Activated effector memory CD4-positive, alpha-beta T cell treated with anti-CD3 and anti-CD28 coated beads, Interleukin-2, amount 50 U/mL, for 16 hours (primary cell): ENCODE results near the gene SHISAL2A.

Source experiments
- DNase-seq: peaks from one replicate; pipeline ENCODE4 v3.0.0-alpha.2; 2020

The SHISAL2A gene

DNA sequence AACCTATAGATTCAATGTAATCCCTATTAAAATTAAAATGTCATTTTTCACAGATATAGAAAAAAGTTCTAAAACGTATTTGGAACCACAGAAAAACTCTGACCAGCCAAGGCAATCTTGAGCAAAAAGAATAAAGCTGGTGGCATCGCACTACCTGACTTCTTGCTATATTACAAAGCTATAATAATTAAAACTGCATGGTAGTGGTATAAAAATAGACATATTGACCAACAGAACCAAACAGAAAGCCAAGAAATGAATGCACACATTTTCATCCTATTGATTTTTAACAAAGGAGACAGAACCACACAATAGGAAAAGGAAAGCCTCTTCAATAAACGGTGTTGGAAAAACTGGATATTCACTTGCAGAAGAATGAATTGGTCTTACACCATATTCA, 9.2 kb upstream of the SHISAL2A start:
- DNase-seq = no peak

DNA sequence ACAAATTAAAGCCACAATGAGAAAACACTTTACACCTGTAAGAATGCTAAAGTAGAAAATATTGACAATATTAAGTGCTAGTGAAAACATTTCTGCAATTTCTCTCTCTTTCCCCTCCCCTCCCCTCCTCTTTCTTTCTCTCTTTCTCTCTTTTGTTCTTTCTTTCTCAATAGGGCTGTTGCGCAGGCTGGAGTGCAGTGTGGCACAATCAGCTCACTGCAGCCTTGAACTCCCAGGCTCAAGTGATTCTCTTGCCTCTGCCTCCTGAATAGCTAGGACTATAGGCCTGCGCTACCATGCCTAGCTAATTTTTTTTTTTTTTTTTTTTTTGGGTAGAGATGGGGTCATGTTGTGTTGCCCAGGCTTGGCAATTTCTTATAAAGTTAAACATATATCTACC, 5.9 kb upstream of the SHISAL2A start:
- DNase-seq = no peak

DNA sequence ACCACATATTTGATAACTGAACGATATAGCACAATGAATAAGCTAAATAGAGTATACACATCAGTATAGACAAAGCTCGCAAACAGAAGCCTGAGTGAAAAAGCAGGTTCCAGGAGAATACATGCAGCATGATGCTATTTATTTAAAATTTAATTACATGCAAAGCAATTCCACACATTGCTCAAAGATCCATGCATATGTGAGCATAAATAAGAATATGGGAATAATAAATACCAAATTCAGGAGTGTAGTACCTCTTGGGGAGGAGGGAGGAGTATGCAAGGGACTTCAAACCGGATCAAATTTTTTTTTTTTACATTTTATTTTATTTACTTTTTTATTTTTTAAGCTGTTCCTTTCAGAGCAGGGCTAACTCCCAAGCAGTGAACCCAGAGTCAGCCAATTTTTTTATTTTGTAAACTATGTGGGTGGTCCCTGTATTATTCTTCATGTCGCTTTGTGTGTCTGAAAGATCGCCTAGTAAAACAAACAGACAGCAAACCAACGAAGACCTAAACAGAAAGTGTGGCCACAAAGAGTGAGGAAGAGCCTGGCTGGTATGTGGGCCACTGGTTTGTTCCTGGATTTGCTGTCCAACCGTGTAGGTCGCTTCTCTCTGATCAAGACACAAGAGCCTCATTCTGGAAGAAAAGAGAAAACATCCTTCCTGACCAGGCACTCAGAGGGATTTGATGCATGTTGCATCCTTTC, 4.2 kb upstream of the SHISAL2A start:
- no peak for DNase-seq

DNA sequence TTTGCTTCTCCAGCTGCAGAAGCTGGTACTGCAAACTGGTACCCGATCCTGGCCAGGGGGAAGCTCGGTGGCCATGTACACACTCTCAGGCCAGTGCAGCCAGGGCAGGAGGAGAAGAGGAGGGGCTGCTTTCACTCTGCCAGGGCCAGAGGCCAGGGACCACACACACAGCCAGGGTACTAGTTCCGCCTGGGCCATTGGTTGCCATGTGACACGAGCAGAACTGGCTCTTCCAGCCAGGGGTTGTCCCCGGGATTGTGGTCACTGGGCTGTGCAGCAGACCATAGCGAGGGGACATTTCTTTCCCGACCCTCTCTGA, 3.7 kb upstream of the SHISAL2A start:
- no peak for DNase-seq

DNA sequence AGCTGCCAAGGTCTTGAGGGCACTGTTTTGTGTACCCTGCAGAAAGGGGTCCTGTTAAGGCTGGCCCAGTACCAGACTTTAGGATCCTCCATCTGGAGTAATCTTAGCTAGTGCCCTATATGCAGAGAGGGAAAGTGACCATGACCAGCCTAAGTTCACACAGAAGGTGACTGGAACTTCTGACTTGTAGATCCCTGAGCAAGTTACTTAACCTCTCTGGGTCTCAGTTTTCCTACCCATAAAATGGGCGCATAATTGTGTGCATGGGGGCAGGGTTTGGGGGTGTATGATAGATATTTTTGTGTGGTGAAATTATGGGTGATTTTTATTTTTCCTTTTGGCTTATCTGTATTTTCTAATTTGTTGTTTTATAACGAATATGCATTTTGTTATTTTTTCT, 3.3 kb upstream of the SHISAL2A start:
- DNase-seq = no peak

DNA sequence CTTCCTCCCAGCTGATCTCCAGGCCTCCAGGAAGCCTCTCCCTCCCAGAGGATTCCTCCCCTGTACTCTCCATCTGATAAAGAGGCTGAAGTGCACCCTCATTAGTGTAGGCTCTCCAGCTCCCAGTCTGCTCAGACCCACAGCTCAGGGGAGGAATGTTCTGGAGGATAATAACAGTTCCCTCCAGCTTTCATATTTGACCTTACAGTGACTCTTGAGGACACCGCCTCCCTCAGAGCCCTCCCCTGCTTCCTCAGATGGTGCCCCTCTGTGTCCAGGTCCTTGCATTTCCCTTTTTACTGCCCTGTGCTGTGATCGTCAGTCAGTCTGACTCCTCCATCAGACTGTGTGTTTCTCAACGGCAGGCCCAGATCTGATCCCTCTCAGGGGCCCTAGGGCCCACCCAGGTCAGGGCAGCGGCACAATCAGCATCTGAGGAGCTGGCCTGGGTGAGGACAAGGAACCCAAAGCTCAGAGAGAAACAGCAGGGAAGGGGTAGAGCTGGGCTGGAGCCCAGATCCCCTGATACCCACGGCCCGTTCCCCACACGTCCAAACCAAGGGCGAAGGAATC, 1.1 kb upstream of the SHISAL2A start:
- DNase-seq = no peak

DNA sequence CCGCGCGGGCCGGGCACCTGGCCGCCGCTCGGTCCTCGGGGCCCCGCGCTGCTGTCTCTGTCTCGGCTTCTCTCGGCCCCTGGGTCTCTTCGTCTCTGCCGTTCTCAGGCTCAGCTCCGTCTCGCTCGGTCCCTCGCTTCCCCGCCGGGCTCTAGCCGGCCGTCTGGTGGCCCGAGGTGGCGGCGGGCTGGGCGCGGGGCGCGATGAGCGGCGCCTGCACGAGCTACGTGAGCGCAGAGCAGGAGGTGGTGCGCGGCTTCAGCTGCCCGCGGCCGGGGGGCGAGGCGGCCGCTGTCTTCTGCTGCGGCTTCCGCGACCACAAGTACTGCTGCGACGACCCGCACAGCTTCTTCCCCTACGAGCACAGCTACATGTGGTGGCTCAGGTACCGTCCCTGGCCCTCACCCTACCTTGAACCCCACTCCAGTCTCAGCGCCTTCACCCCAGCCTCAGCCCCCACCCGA, 355 bp downstream of the SHISAL2A start:
- peak; percentile 74 for DNase-seq

DNA sequence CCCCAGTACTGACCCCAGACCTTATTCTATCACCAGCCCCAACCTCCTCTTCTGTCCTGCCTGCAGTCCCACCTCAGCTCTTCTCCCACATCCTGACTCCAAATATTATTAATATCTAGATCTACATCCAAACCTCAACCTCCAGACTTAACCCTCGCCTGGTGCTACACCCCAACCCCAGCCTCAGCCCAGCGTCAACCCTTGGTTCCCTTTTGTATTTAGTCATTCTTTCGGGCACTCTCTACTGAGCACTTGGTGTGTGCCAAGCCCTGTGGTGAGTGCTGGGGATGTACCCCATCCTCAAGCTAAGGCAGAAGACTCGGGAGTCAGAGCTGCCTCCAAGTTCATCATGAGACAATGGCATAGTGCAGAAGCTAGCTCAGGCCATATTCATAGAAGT, 1.1 kb downstream of the SHISAL2A start:
- DNase-seq = peak; percentile 65

DNA sequence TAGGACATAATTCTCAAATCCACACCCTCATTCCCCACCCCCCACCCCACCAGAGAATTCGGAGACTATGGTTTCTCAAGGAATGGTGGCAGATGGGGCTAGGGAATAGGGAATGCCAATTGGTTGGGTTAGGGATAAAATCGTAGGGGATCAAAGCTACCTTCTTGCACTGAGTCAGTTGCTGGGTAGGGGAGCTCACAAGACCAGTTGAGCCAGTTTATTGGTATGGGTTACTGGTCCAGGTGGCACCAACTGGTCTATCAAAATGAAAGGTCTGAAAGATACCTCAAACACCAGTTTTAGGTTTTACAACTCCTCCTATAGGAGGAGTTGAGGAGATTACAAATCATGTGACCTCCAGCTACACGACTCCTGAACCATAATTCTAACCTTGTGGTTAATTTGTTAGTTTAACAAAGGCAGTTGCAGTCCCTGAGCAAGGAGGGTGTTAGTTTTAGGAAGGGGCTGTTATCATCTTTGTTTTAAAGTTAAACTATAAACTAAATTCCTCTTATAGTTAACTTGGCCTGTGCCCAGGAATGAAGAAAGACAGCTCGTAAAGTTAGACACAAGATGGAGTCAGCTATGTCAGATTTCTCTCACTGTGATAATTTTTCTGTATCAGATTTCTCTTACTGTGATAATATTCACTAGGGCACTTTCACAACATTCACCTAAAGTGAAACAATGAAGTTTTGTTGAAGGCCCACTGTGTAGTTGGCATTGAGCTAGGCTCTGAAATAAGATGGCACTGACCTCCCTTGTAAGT, 2.5 kb downstream of the SHISAL2A start:
- DNase-seq = no peak

DNA sequence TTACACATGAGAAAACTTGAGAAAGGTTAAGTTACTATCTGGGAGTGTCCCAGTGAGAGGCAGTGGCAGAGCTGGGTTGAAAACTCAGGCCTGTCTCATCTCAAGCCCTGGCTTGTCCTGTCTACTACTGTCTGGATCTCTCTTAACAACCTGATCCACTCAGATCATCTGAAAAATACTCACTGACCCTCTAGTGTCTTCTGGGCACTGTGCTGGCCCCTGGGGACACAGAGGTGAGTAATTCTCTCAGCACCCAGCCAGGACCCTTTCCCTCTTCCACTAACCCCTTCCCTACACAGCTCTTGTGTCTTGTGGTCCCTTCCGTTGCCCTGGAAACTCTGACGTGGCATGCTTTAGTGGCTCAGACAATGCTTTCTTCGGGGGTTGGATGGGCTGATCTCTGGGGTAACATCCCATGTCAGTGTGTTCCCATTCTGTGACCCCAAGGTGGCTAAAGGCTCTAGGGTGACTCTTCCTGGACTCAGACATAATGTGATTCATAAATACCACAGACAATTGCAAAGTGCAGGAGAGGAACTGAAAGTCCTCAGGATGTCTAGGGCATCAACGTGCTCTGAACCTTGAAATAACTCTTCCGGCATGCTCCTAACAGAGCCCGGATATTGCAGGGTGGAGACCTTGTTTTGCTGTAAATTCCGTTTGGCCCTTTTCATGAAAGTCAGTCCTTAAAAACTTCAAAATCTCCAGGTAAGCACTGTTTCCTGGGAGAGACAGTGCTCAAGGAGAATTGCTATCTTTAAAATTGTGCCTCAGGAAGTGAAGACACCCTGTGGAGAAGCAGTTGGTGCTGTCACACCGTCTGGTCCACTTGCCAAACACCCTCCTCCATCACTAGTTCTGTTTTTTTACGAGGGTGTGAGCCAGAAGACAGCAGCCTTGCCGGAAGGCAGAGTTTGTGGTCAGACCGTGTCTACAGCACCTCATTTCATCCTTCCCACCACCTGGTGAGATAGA, 4.0 kb downstream of the SHISAL2A start:
- peak; percentile 85 for DNase-seq

DNA sequence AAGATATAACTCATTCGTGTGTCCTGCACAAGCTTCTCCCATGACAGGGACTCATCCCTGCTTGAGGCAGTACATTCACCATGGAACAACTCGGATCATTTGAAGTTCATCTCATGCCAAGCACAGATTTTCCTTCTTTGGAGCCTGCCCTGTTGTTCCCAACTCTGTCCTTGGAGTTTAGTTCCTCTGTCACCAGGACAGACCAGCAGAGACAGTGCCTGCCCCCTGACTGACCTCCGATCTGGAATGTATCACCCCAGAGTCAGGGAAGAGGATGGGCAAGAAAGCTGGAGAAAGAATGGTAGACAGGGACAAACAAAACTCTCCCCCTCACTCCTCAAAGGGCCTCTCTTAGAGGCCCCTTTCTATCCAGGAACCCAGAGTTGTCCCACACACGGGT, 5.0 kb downstream of the SHISAL2A start:
- DNase-seq = no peak

DNA sequence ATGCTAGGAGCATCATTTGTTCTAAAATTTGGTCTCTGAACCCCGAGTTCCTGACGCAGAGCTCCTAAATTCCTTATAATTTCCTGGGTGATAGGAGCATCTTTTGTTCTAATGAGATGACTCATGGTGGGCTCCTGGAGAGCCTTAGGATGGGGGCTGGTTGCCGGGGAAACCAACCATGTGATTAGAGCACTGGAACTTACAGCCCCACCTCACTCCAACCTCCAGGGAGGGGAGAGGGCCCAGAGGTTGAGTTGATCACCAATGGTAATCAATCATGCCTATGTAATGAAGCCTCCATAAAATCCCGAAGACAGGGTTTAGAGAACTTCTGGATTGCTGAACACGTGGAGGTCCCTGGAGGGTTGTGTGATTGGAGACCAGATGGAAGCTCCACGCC, 7.7 kb downstream of the SHISAL2A start:
- no peak for DNase-seq

DNA sequence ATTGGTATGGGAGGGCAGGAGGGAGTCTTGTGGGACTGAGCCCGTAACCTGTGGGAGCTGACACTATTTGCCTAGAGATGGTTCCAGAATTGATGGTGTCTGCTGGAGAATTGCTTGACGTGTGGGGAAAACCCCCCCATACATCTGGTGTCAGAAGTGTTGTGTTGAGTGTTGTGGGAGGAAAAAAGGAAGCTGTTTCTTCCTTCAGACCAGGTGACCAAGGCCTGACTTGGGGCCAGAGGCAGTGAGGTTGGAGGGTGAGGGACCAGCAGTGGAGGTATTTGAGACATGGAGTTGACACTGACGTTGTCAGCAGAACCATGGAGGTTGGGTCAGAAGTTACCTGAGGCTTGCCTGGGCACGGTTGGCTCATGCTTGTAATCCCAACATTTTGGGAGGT, 8.3 kb downstream of the SHISAL2A start:
- DNase-seq = no peak

DNA sequence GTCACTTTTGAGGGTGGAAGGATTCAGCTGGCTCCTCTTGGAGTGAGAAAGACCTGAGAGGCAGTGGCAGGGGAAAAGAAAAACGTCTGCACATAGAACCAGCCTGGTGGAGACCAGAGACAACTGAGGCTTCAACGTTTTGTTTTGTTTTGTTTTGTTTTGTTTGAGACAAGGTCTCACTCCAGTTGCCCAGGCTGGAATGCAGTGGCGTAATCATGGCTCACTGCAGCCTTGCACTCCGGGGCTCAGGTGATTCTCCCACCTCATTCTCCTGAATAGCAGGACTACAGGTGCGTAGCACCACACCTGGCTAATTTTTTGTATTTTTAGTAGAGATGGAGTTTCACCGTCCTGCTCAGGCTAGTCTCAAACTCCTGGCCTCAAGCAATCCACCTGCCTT, 12.3 kb downstream of the SHISAL2A start:
- no peak for DNase-seq

DNA sequence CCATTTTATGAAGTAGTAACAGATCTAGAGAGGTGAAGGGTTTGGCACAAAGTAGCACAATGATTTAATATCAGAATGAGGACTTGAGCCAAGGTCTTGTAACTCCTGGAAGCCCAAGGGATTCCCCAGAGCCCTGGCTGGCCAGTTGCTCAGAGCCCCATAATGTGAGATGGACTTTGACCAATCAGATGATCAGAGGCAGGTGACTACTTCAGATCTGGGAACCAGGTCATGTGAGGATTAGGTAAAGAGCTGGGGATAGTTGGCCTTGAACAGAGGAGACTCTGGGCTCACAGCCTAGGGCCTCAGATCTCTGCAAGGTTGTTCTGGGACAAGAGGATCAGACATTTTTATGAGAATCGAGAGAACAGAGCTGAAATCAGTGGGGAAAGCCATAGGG, 18.9 kb downstream of the SHISAL2A start:
- DNase-seq = no peak

DNA sequence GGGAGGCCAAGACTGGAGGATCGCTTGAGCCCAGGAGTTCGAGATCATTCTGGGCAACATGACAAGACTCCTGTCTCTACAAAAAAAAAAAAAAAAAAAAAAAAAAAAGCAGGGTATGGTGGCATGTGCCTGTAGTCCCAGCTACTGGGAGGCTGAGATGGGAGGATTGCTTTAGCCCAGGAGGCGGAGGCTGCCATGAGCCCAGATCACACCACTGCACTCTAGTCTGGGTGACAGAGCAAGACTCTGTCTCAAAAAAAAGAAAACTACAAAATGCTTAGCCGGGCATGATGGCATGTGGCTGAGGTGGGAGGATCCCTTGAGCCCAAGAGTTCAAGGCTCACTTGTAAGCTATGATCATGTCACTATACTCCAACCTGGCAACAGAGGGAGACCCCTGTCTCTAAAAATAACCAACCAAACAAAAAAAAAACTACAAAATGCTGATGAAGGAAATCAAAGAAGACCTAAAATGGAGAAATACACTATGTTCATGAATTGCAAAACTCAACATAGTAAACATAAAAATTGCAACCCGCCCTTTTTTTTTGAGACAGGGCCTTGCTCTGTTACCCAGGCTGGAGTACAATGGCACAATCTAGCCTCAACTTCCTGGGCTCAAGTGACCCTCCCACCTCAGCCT, 20.4 kb downstream of the SHISAL2A start:
- no peak for DNase-seq

DNA sequence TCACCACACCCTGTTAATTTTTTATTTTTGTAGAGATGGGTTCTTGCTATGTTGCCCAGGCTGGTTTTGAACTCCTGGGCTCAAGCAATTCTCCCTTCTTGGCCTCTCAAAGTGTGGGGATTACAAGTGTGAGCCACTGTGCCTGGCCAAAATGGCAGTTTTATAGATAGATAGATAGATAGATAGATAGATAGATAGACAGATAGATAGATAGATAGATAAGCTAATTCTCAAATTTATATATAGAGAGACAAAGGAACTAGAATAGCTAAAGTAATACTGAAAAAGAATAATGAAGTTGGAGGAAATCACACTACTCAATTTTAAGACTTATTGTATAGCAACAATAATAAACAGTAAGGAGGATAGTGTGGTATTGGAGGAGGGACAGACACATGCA, 21.1 kb downstream of the SHISAL2A start:
- DNase-seq = no peak

DNA sequence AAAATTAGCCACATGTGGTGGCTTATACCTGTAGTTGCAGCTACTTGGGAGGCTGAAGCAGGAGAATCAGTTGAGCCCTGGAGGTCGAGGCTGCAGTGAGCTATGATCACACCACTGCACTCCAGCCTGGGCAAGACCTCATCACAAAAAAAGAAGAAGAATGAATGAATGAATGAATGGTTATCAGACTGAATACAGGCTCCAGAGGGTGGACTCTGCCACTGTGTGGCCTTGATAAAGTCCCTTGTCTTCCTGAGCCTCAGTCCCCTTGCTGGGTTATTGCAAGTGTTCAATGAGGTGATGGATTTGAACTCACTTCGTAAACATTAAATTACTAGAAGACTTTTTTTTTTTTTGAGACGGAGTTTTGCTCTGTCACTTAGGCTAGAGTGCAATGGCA, 24.7 kb downstream of the SHISAL2A start:
- no peak for DNase-seq

DNA sequence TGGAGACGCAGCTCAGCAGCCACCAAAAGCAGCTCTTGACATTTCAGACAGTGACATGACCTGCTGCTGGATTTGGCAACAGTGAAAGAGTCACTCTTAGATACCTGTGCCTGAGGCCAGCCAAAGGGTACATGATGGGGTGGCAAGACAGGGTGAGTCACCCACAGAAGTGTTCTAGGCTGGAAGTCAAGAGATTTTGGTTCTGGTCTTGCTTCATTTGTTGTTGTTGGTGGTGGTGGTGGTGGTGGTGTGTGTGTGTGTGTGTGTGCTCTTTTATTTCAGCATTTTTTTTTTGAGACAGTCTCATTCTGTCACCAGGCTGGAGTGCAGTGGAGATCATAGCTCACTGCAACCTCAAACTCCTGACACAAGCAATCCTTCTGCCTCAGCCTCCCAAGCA, 25.8 kb downstream of the SHISAL2A start:
- DNase-seq = no peak

DNA sequence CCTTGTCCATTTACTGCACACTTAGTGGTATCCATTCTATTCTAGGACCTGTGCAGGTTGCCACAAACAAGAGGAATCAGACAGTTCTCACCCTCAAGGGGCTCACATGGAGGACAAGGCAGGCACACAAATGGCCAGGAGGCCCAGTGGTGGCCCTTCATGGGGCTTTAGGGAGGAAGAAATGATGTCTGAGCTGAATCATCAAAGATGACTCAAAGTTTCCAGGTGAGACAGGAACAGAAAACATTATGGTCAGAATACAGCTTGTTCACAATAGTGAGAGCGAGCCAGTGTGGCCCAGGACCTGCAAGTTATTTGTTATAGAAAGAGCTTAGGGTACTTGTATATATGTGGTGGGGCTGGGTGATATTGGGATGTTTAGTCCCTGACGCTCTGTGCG, 26.4 kb downstream of the SHISAL2A start:
- DNase-seq = no peak

DNA sequence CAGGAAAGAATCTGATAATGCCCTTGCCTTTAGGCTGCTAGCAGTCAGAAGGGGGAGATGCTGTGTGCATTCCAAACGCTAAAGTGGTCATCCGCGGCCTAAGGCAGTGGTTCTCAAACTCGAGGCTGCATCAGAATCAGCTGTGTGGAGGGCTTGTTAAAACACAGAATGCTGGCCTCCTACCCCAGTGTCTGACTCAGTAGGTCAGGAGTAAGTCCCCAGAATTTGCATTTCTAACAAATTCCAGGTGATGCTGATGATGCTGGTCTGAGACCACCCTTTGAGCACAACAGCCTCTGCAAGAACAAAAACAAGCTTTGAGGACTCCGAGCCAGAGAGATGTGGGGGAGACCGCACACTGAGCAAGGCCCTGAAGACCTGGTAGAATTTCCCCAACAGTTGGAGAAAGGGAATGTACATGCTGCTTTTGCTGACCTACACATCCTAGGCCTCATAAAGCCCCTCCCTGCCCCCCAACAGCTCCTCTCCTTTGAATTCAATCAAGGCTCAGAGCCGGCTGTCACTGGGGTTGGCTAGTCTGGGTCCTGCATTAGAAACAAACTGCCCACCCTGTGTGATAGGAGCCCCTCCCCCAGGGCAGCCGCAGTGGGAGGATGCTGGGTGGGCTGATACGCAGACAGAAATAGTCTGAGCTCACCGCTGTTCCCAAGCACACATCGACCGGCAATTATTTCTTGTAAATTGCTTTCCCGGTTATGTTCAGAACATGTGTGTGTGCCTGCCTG, 27.1 kb downstream of the SHISAL2A start:
- DNase-seq = no peak

DNA sequence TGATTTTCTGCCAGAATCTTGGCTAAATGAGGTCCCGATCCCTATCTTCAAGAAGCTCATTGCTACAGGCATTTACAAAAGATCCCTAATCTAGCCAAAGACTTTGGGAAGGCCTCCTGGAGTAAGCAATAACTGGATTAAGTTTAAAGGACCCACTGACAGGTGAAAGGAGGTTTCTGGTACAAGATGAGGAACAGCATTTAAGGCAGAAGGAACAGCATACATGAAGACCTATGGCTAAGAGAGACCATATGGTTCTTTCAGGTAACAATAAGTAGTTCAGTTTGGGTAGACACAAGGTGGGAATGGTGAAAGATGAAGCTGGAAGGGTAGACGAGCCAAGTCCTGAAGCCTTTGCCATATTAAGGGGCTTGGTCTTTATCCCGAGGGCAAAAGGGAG, 27.8 kb downstream of the SHISAL2A start:
- no peak for DNase-seq
